HG03521 (cell line): ENCODE results near the gene RNF113B.

Experiments used
- ATAC-seq: cut with Tn5 transposase; IDR thresholded peaks from one replicate; pipeline ENCODE4 v1.9.1; 2021; ENCODE audit warnings: mild to moderate bottlenecking, moderate library complexity; ENCODE audit not compliant: unreplicated experiment

RNF113B gene

DNA sequence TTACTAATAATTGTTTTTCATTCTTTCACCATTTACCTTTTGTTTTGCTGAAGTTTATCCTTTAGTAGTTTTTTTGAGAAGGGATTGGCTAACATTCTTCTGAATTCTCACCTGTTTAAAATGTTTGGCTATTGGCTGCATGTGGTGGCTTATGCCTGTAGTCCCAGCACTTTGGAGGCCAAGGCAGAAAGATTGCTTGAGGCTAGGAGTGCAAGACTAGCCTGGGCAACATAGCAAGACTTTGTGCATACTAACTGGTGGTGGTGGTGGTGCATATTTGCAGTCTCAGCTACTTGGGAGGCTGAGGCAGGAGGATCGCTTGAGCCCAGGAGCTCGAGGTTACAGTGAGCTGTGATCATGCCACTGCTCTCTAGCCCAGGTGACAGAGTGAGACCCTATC is 27.5 kb upstream of the RNF113B start:
- no peak for ATAC-seq

DNA sequence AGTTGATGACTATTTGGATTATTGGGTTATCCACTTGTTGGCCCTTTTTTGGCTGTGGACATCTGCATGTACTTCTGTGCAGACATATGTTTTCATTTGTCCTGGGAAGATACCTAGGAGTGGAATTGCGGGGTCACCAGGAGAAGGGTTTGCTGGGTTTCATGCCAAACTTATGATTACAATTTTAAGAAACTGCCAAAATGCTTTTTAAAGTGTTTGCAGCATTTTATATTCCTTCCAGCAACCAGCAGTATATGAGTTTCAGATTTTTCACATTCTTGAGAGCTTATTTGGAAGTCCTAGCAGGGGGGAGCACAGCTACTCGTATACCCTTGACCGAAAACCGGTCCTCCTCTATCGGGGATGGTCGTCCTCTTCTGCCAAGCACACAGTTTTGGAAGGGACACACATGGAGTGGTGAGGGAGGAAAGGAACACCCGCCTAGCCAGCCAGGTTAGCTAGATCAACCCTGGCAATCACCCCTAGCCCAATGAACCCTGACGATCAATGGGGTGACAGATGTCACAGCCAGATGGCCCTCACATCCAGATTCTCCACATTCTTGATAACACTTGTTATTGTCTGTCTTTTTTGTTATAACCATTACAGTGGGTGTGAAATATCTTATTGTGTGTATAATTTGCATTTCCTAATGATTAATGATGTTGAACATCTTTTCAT is 26.7 kb upstream of the RNF113B start:
- no peak for ATAC-seq

DNA sequence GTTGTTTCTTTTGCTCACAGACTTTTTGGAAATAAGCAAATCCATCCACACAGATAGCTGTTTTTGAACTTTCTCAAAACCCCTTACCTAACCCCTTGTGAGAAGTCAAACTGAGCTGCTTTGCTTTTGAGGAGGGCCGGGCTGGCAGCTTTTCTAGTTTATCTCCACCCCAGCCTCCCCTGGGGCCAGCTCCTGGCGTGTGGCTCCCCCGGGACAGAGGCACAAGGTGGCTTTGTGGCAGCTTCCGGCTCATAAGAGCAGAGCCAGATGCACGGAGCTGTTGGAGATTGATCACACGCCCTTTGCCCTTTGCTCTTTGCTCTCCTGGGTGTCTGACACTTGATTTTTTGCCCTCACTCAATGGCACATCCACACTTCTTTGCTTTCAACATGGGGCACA is 24.9 kb upstream of the RNF113B start:
- no peak for ATAC-seq

DNA sequence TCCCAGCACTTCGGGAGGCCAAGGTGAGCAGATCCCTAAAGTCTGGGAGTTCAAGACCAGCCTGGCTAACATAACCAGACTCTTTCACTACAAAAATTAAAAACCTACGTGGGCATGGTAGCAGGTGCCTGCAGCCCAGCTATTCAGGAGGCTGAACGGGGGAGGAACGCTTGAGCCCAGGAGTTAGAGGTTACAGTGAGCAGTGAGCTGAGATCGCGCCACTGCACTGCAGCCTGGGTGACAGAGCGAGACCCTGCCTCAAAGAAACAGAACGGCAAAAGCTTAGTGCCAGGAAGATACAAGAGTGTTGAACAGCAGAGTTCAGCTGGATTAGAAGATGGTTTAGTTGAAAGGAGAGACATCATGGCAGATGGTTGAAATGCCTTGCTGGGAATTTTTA is 24.1 kb upstream of the RNF113B start:
- ATAC-seq: no peak

DNA sequence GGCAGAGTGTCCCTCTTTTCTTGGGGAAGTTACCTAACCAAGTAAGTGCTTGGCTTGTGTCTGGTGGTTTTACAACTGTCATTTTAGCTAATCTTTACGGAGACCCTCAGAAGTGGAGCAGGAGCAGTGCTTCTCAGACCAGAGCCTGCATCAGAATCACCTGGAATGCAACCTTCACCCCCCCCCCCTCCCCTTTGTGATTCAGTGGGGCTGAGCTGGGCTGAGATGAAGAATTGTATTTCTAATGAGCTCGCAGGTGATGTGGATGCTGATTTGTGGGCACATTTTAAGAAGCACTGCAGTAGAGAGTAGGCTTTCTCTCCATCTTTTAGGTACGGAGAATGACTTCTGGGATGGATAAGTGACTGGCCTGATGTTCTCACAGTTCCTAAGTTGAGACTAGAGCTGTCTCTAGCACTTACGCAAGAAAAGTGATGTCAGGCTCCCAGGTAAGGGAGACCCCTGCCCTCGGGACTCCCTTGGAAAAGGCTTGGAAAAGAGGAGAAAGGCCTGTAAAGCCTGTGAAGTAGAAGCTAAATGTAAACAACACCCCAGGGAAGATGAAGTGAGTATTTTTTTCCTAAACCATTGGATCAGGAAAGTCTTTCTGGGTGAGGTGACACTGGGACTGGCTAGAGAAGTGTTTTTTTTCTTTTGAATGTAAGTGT is 23.3 kb upstream of the RNF113B start:
- no peak for ATAC-seq

DNA sequence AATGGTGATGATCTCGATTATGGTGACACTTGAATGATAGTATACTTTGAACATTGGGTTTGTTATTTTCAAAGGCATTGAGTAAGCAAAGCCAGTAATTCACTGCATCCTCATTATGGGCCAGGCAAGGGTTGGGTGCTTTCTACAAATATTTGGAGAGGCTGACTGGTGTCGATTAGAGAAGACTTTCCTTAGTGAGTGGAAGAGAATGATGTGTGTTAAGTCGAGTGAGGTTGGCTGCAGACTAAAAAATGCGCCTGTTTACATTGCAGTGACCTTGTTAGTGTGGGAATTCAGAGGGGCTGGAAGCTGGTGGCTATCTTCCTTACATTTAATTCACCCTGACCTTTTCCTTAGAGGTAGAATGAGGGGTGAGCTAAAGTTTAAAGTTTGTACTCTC is 22.4 kb upstream of the RNF113B start:
- no peak for ATAC-seq

DNA sequence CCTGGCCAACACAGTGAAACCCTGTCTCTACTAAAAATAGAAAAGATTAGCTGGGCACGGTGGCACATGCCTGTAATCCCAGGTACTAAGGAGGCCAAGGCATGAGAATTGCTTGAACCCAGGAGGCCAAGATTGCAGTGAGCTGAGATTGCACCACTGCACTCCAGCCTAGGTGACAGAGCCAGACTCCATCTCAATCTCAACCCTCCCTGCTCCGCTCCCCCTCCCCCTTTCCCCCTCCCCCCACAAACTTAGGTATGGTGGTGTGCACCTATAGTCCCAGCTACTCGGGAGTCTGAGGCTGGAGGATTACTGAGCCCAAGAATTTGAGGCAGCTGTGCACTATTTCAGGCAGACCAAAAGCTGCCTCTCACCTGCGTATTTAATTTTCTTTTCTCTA is 21.6 kb upstream of the RNF113B start:
- no peak for ATAC-seq

DNA sequence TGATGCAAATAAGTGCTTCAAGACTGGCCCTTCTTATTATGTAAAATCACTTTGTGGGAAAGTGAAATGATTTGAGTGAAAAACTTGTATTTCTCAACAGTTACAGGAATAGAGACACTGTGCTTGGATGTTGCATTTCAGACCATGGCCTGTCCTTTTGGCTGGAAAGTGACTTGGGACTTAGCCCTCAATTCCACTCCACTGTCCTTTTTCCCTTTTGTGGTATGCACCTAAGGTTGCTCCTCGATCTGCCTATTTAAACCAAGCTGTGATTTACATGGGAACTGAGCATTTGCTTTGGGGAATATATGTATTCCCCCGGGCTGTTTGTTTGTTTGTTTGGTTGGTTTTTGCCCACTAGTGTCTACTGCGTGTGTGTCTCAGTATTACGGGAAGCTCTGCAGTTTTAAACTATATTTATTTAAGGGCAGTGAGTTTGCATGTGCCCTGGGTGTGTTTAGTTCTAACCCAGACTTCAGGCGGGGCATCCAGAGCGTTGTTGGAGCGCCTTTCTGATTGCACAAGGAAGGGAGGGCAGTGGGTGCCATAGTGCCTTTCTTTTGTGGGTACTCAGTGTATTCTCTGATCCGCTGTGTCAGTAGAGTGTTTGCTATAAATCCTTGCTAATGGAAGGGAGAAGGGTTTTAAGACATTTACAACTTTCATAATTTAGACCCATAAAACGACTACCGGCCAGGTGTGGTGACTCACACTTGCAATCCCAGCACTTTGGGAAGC is 18.2 kb upstream of the RNF113B start:
- no peak for ATAC-seq

DNA sequence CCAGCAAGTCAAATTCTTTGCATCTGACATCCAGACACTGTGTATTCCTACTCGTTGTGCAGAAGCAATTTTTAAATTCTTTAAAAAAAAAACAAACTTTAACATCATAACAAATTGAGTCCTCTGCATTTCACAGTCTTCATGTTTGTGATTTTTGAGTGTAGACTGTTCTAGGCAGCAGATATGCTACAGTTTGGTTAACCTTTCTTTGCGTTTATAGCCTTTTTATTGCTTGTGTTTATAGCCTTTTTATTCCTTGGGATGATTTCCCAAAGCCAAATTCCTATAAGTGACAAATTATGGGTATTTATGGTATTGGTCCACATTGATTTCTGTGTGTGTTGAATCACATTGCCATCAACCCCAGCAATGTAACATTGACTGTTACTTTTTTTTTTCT is 14.9 kb upstream of the RNF113B start:
- ATAC-seq: no peak

DNA sequence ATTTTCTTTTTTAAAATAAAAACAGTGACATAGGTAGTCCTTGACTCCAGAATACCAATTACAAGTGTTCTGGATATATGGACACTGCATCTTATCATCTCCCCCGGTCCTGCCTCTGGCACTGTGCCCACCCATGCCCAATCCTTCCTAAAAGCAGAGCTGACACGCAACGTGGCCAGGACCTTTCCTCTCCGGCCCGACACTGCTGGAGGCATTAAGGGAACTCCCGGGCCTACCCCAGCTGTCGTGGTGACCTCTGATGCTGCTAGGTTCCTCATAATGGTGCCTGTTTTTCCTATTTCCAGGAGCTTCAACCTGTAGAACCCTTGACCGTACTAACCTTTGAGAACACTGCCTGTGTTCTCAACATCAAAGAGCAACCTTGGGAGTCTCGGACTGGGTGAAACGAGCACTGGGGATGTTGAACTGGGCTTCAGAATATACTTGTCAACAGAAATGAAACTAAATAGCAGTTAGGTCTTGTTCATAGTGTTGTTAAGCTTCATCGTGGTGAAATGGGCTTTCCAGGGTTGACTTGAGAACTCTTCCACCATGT is 13.9 kb upstream of the RNF113B start:
- no peak for ATAC-seq

DNA sequence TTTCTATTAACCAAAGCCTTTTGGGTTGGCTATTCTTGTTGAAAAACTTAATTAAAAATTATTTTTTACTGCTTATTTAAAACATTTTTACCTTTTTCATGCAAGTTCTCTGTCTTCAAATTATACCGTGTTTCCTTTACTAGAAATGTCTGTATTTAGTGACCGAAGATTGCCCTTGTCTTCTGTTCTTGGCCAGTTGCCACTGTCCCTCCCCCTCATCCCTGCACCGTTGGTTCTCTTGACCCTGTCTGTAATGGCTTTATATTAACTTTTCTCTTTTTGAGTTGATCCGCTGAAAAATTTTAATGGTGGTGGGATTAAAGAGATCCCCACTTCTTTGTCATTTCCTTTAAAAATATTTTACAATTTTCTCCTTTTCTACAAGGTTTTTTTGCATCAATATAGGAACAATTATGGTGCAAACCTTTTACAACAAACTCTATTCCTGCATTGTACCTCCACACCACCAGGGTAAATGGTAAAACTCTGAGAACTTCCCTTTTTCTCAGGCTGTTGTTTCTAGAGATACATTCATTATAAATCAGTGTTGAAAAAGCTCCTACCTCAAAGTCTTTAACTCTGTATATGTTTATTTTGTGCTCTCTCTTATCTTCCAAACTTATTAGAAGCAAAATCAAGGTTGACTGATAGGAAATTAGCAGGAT is 12.9 kb upstream of the RNF113B start:
- ATAC-seq: no peak

DNA sequence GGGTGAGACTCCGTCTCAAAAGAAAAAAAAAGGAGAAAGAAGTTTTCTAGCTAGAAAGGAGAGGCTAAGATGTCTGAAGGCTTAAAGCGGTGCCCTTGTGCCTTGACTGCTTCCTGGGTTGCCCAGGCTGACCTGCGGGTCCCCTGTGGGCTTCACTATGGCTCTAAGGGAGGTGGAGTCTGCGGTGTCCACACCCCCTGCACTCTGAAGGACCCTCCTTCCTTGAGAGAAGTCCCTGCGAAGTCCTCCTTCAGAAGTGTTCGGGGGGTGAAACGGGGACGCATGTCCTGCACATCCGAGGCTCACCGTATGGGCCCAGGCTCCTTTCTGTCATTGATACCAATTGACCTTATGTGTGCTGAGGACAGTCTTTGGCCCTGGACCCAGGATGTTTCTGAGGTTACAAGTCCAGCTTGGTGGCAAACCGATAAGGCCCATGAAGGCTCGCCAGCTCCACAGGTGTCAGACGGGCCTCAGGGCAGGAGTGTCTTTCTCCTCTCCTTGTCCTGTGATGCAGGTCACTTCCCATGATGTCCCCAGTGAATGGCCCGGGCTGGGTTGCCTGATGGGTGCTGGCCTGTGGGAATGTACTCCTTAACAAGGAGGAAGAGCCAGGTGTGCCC is 11.6 kb upstream of the RNF113B start:
- ATAC-seq: no peak

DNA sequence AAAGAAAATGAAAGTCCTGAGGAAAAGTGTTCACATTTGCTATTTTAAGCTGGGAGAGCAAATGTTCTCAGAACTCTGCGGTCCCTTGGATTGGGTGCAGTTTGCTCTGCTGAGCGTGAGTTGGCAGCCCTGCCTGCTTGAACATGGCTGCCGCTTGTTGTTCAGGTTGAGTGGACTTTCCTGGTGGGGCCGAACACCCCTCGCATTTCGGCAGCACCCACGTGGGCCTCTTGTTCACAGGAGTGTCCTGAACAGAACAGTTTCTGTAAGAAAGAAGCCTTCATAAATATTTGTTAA is 10.8 kb upstream of the RNF113B start:
- no peak for ATAC-seq

DNA sequence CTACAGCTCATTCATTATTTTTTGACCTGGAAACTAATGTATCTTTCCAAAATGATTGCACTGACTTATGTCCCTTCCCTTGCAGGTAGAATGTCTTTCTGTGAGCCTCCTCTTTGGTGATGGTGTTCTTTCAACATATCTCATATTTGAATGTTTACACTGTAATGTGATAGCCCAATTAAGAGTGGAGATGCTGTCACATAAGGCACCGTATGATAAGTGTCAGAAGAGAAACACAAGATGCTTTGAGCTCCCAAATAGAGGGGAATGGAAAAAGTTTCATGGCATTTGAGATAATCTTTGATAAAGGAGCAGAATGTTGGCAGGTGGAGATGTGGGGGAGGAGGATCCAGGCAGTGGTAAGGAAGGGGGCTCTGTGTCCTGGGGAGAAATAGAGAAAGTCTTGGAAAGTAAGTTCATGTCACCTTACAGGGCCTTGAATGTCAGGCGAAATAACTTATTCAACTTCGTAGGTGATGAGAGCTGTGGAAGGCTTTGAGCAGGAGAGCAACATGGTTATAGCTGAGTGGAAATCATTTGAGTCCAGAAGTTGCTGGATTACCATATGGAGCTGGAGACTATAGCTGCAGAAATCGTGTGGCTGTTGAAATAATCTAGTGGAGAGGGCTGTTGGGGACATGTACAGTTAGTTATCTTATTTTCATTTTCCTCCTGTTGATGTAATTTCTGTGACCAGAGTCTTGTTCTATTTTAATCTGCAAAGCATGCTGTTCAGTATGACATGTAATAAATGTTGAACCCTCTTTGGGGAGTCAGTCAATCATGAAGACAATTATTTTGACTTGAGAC is 10.3 kb upstream of the RNF113B start:
- no peak for ATAC-seq

DNA sequence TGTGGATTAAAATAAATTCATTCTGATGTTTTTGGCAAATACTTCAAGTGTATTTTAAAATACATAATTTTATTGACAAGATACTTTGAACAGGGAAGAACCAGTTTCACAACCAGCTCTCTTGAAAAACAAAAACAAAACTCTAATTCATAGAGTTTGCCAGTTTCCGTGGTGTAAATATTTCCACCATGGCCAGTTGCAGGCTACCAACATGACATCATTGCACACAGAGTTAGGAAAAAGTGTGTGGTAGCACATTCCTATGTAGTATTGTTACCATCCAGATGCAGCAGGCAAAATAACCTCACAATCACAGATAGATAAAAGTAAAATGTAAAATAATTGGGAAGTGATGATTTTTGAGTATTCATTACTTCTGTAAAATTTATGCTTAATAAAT is 7.7 kb upstream of the RNF113B start:
- ATAC-seq: no peak

DNA sequence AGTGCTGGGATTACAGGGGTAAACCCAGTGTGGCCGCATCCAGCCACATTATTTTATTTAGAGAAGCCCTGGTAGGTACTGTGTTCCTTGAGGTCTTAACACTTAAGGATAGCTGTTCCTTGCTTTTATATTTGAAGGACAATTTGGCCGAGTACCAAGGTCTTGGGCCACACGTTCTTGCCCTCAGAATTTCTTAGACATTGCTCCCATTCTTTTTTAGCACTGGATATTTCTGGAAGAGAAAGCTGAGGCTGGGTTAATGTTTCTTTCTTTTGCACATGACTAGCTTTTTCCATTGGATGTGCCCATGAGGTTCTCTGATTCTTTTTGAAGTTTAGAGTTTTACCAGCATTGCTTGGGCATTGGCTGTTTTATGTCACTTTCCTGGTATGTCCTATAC is 5.5 kb upstream of the RNF113B start:
- ATAC-seq: no peak

DNA sequence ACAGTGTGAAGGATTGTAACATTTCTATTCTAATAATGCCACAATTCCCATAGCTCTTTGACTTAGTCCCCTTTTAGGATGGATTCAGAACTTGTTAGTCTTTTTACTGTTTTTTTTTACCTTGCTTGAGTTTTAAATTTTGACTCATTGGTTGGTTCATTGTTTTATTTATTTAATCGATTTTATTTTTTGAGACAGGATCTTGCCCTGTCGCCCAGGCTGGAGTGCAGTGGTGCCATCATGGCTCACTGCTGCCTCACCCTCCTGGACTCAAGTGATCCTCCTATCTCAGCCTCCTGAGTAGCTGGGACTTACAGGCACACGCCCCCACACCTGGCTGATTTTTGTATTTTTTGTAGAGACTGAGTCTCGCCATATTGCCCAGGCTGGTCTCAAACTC is 5.1 kb upstream of the RNF113B start:
- ATAC-seq: no peak

DNA sequence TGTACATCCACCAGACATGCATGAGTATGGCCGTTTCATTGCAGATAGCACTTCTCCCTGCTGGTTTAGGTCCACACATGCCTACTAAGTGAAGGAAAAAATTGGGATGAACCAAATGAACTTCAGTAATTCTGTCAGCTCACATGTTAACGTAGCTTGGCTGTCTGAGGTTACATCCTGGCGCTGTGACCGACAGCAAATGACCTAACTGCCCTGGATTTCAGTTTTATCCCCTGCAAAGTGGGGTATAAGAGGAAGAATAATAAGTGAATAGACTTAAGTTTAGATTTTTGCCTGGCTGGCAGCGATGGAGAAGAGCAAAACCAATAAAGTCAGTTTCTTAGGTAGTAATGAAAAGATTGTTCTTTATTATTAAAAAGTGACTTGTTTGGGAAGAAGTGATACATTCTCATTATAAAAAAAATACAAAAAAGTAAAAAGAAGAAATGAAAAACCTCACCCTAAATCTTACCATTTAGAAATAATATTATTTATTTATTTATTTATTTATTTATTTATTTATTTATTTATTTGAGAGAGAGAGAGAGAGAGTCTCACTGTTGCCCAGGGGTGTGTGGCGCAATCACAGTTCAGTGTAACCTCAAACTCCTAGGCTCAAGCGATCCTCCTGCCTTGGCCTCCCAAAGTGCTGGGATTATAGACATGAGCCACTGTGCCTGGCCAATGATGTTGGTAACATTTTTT is 4.2 kb upstream of the RNF113B start:
- no peak for ATAC-seq

DNA sequence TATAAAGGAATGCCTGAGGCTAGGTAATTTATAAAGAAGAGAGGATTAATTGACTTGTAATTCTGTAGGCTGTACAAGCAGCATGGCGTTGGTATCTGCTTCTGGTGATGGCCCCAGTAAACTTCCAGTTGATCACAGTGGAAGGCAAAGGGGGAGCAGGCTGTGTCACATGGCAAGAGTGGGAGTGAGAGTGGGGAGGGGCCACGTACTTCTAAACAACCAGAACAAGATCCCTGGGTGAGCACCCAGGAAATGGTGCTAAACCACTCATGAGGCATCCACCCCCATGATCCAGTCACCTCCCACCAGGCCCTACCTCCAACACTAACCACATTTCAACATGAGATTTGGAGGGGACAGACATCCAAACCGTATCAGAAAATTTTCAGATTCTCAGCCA is 3.0 kb upstream of the RNF113B start:
- no peak for ATAC-seq

DNA sequence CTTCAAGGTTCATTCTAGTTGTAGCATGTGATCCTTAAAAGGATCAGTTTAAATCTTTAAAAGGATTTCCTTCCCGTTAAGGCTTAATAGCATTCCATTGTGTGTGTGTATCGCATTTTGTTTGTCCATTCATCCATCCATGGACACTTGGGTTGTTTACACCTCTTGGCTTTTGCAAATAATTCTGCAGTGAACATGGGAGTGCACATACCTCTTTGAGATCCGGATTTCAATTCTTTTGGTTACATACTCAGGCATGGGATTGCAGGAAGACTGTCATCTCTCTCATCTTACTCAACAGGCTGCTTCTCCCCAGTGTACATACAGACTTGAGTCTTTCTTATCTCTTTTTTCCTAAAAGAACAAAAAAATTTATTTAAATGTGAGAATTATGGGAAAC is 1.2 kb downstream of the RNF113B start:
- ATAC-seq: no peak
